Activated CD4-positive, alpha-beta T cell treated with anti-CD3 and anti-CD28 coated beads, Interleukin-2, amount 10 ng/mL, durations not matched to agents 7 days and 5 days (primary cell): ENCODE results near the gene DNMT3A. TPM values are rescaled to one million over a fixed set of nuclear protein-coding genes. Genes with fewer than 3 reads are reported as not detected.

ENCODE experiments used
- CTCF ChIA-PET: fragments of 350-600 bp; sonication (Branson Sonifier 250); formaldehyde crosslinking; loops from one replicate; lab custom pipeline; 2021; ENCODE audit warnings: antibody characterized with exemption; lab: Charles Lee
- POLR2A ChIA-PET: fragments of 350-600 bp; sonication (Branson Sonifier 250); formaldehyde crosslinking; loops from one replicate; lab custom pipeline; 2021; ENCODE audit warnings: antibody characterized with exemption; lab: Charles Lee
- DNase-seq: peaks from one replicate; pipeline ENCODE4 v3.0.0-alpha.2; 2020
- H3K27ac Mint-ChIP-seq: one replicate; pipeline ENCODE4 v1.8.0; 2021; ENCODE audit warnings: mild to moderate bottlenecking, moderate library complexity, mixed read lengths
- H3K27me3 Mint-ChIP-seq: one replicate; pipeline ENCODE4 v1.8.0; 2021; ENCODE audit warnings: mixed read lengths
- H3K36me3 Mint-ChIP-seq: one replicate; pipeline ENCODE4 v1.8.0; 2021; ENCODE audit warnings: low read depth, mixed read lengths
- H3K4me1 Mint-ChIP-seq: one replicate; pipeline ENCODE4 v1.8.0; 2021; ENCODE audit warnings: mixed read lengths
- H3K4me3 Mint-ChIP-seq: one replicate; pipeline ENCODE4 v1.8.0; 2021; ENCODE audit warnings: mild to moderate bottlenecking, moderate library complexity, mixed read lengths
- H3K9me3 Mint-ChIP-seq: one replicate; pipeline ENCODE4 v1.8.0; 2021; ENCODE audit warnings: mixed read lengths
- total RNA-seq, 2 experiments: library from RNA; stranded (reverse); gene quantifications; one replicate each; pipeline ENCODE4 v1.2.3, GENCODE V29; 2021

DNMT3A gene
- total RNA-seq, 2 experiments from 2014 or later, result 55.9 to 62.3 TPM

GRCh38 chr2:25269233-25269632 is 72.5 kb downstream of the DNMT3A start:
- Mint-ChIP-seq H3K27me3 (no peaks in the 10 kb centered on the region), H3K36me3 (peaks cover 48% of the 10 kb centered on the region), H3K27ac (no peak overlapping the region), H3K4me1 (peaks cover 35% of the 10 kb centered on the region), H3K4me3 (no peak overlapping the region), H3K9me3 (no peaks in the 10 kb centered on the region)
- ChIA-PET POLR2A (no interaction called here), CTCF (interaction anchor here (0.9 to 2.3 kb wide), 3 partner anchors 9 to 17 kb away, joined by 4 to 7 read pairs (median 5); no protein-coding TSS in a partner anchor)
- no peak for DNase-seq

GRCh38 chr2:25268139-25268538 is 73.6 kb downstream of the DNMT3A start:
- ChIA-PET POLR2A (no interaction called here), CTCF (interaction anchor here (0.9 to 2.3 kb wide), 4 partner anchors 9 to 277 kb away, joined by 3 to 7 read pairs (median 4); no protein-coding TSS in a partner anchor)
- no peak overlapping the region for H3K4me3 Mint-ChIP-seq
- H3K27ac Mint-ChIP-seq, result peak overlapping the region; percentile 69
- peaks cover 38% of the 10 kb centered on the region for H3K36me3 Mint-ChIP-seq
- peaks cover 24% of the 10 kb centered on the region for H3K4me1 Mint-ChIP-seq
- no peaks in the 10 kb centered on the region for H3K9me3 Mint-ChIP-seq
- DNase-seq, result no peak
- no peaks in the 10 kb centered on the region for H3K27me3 Mint-ChIP-seq

DNA sequence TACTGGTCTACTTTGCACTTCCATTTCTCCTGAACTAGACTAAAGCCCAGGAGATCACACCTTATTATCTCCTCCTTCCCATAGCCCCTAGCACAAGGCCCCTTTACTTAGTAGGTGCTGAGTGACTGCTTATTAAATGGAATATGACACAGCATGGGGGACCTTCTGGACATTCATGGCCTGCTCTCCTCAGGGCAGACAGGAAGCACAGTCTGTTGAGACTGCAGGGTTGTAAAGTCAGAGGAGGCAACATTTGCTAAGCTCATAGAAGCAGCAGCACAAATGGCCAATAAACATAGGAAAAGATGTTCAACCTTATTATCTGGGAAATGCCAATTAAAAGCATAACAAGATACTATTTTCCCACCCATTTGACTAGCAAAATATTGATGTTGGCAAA is 75.3 kb downstream of the DNMT3A start:
- ChIA-PET CTCF (interaction anchor here (0.6 kb wide), 1 partner anchor 45 kb away, joined by 8 read pairs; no protein-coding TSS in a partner anchor), POLR2A (no interaction called here)
- peaks cover 18% of the 10 kb centered on the region for H3K4me1 Mint-ChIP-seq
- H3K9me3 Mint-ChIP-seq, result no peaks in the 10 kb centered on the region
- H3K27me3 Mint-ChIP-seq, result no peaks in the 10 kb centered on the region
- H3K27ac Mint-ChIP-seq, result peak overlapping the region; percentile 6
- peaks cover 31% of the 10 kb centered on the region for H3K36me3 Mint-ChIP-seq
- no peak for DNase-seq
- H3K4me3 Mint-ChIP-seq, result no peak overlapping the region

DNA sequence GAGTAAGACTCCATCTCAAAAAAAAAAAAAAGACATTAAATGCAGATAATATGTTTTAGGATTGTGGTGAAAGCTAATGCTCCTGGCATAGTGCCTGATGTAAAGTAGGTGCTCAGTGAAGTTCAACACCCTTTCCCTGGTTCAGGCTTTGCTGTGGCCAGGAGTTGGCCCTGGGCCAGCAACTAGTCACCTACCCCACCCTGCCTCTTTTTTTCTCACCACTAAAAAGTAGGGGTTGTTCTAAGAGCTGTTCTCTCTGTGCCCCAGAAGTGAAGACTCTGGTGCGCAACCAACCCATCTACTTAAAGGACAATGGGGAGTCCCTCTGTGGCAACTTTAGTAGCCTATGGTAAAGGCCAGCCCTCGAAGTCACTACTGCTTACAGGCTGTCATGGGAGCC is 75.9 kb downstream of the DNMT3A start:
- Mint-ChIP-seq H3K27me3 (no peaks in the 10 kb centered on the region), H3K9me3 (no peaks in the 10 kb centered on the region), H3K27ac (no peak overlapping the region), H3K4me1 (peaks cover 18% of the 10 kb centered on the region), H3K36me3 (peaks cover 27% of the 10 kb centered on the region), H3K4me3 (no peak overlapping the region)
- POLR2A ChIA-PET, result interaction anchor here (0.7 kb wide), 1 partner anchor 21 kb away, joined by 4 read pairs; no protein-coding TSS in a partner anchor
- CTCF ChIA-PET, result no interaction called here
- no peak for DNase-seq

- Mint-ChIP-seq H3K36me3 (peaks cover 28% of the 10 kb centered on the region), H3K27ac (no peak overlapping the region), H3K27me3 (no peaks in the 10 kb centered on the region), H3K4me1 (peaks cover 16% of the 10 kb centered on the region), H3K9me3 (no peaks in the 10 kb centered on the region), H3K4me3 (no peak overlapping the region)
- no peak for DNase-seq
- POLR2A ChIA-PET, result interaction anchor here (0.7 kb wide), 1 partner anchor 22 kb away, joined by 4 read pairs; no protein-coding TSS in a partner anchor
- CTCF ChIA-PET, result no interaction called here
Measured at GRCh38 chr2:25265001-25265400, 76.7 kb downstream of the DNMT3A start.

GRCh38 chr2:25262288-25262687 is 79.4 kb downstream of the DNMT3A start:
- peaks cover 10% of the 10 kb centered on the region for H3K4me1 Mint-ChIP-seq

DNA sequence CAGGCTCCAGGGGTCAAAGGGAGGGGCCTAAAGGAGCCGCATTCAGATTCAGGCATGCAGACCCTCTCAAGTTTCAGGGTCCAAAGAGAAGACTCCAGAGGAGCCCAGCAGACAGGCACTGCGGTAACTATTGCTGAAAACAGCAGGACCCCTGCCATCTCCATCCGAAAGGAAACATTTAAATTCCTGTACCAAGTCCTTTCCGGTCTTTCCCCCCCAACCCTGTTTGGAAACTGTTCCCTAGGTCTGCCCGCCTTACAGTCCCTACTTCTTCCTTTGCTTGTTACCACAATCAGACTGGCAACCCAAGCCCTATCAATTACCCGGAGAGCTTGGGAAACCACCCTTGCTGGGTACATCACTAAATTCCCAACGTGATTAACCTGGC is 82.0 kb downstream of the DNMT3A start:
- H3K36me3 Mint-ChIP-seq, result peaks cover 28% of the 10 kb centered on the region
- ChIA-PET CTCF (interaction anchor here (1.3 to 1.6 kb wide), 2 partner anchors 10 to 17 kb away, joined by 5 read pairs; no protein-coding TSS in a partner anchor), POLR2A (no interaction called here)
- no peak overlapping the region for H3K27ac Mint-ChIP-seq
- H3K4me1 Mint-ChIP-seq, result no peaks in the 10 kb centered on the region
- H3K27me3 Mint-ChIP-seq, result no peaks in the 10 kb centered on the region
- no peak overlapping the region for H3K4me3 Mint-ChIP-seq
- no peaks in the 10 kb centered on the region for H3K9me3 Mint-ChIP-seq
- no peak for DNase-seq

More at GRCh38 chr2:25262288-25262687, 79.4 kb downstream of the DNMT3A start:
- peak overlapping the region; percentile 52 for H3K27ac Mint-ChIP-seq
- POLR2A ChIA-PET, result no interaction called here
- DNase-seq, result no peak
- no peaks in the 10 kb centered on the region for H3K9me3 Mint-ChIP-seq
- peaks cover 19% of the 10 kb centered on the region for H3K36me3 Mint-ChIP-seq
- H3K27me3 Mint-ChIP-seq, result no peaks in the 10 kb centered on the region
- H3K4me3 Mint-ChIP-seq, result no peak overlapping the region
- CTCF ChIA-PET, result interaction anchor here (0.6 to 1.3 kb wide), 4 partner anchors 10 to 70 kb away, joined by 3 to 5 read pairs (median 3); no protein-coding TSS in a partner anchor

- no peak for DNase-seq
- Mint-ChIP-seq H3K4me1 (no peaks in the 10 kb centered on the region), H3K9me3 (no peaks in the 10 kb centered on the region), H3K27ac (no peak overlapping the region), H3K36me3 (peaks cover 34% of the 10 kb centered on the region), H3K27me3 (no peaks in the 10 kb centered on the region), H3K4me3 (no peak overlapping the region)
- ChIA-PET CTCF (interaction anchor here (0.6 to 1.6 kb wide), 3 partner anchors 9 to 18 kb away, joined by 3 to 7 read pairs (median 5); no protein-coding TSS in a partner anchor), POLR2A (no interaction called here)
Measured at GRCh38 chr2:25258847-25259736, 82.6 kb downstream of the DNMT3A start.

DNA sequence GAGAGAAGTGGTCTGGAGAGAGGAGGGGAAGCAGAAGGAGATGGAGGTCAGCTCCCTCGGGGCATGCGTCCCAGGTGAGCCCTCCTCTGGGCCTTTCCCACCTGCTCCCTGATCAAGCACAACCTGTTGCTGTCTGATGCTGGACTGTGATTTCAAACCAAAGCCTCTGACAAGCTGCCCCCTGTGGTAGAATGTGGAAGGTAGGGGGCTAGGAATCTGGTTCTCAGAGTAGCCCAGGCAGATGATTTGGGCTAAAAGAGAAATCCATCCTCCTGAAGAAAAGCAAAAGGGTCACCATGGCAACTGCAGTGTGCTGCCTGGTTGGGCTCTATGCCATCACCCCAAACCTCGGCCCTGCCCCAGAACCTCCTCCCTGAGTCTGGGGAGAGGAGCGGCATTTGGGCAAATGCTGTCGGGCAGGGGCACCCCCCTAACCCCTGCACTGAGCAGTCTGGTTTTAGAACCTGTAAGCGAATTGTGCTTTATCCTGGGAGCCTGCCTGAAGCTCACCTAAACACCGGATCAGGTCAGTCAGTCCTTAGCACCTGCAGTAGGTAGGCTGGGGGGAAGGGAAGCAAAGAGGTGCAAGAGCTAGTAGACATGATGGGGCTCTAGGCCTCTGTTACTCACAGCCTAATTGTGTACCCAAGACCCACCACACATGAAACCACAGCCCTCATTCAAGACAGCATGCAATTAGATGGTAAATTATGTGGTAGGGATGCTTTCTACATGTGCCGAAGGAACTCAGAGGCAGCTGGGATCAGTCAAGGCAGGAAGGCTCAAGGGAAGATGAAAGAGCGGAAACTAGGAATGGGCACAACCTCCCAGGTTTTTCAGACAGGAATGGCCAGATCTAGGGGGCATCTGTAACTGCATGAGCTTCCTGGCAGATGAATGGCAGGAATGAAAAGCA is 83.5 kb downstream of the DNMT3A start:
- Mint-ChIP-seq H3K9me3 (no peaks in the 10 kb centered on the region), H3K27me3 (no peaks in the 10 kb centered on the region), H3K36me3 (peaks cover 40% of the 10 kb centered on the region), H3K4me1 (peaks cover 1% of the 10 kb centered on the region), H3K27ac (no peak overlapping the region), H3K4me3 (no peak overlapping the region)
- ChIA-PET POLR2A (no interaction called here), CTCF (interaction anchor here (0.6 to 1.6 kb wide), 5 partner anchors 10 to 428 kb away, joined by 3 to 7 read pairs (median 3); no protein-coding TSS in a partner anchor)
- DNase-seq, result no peak

- peaks cover 42% of the 10 kb centered on the region for H3K36me3 Mint-ChIP-seq
- H3K4me1 Mint-ChIP-seq, result peaks cover 8% of the 10 kb centered on the region
Measured at GRCh38 chr2:25257032-25257552, 84.6 kb downstream of the DNMT3A start.

DNA sequence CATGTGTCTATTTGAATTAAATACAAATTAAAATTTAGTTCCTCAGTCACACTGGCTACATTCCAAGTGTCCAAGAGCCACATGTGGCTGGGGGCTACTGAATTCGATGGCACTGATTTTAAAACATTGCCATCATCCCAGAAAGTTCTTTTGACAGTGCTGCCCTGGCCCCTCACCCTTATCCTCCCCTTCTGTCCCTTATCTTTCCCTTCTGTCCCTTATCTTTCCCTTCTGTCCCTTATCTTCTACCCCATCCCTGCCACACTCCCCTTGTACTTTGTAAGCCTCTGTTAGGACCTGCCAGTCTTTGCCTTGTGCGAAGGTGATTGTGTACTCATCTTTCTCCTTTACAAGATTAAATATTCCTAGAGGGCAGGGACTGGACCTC is 85.2 kb downstream of the DNMT3A start:
- ChIA-PET CTCF (no interaction called here), POLR2A (no interaction called here)
- Mint-ChIP-seq H3K27me3 (no peaks in the 10 kb centered on the region), H3K4me3 (no peak overlapping the region), H3K36me3 (peaks cover 39% of the 10 kb centered on the region), H3K9me3 (no peaks in the 10 kb centered on the region), H3K4me1 (peaks cover 9% of the 10 kb centered on the region), H3K27ac (no peak overlapping the region)
- no peak for DNase-seq

More at GRCh38 chr2:25257032-25257552, 84.6 kb downstream of the DNMT3A start:
- no peak overlapping the region for H3K4me3 Mint-ChIP-seq
- CTCF ChIA-PET, result interaction anchor here (0.7 to 0.9 kb wide), 2 partner anchors 16 to 429 kb away, joined by 3 read pairs; no protein-coding TSS in a partner anchor
- H3K27ac Mint-ChIP-seq, result no peak overlapping the region
- no peaks in the 10 kb centered on the region for H3K27me3 Mint-ChIP-seq
- no peak for DNase-seq
- POLR2A ChIA-PET, result no interaction called here
- H3K9me3 Mint-ChIP-seq, result no peaks in the 10 kb centered on the region
